ENCODE measurements around the gene EFCAB8.

- TF ChIP-seq CTCF (IDR thresholded peaks at IDR 0.05; ENCODE audit: low read length) (no peak), EZH2phosphoT487 (IDR thresholded peaks at IDR 0.05; ENCODE audit: low read length) (no peak)
These were observed 20.1 kb downstream of the EFCAB8 start for GRCh38 chr20:32878820-32879219.
